H1 (cell line): ENCODE data around the gene ZNF813. TPM values are rescaled to one million over a fixed set of nuclear protein-coding genes. Genes with fewer than 3 reads are reported as not detected.
A peak's percentile ranks its signal among the peaks of the same experiment; 100 is the strongest.

Experiments
- ASH2L ChIP-seq: fragments of 200-600, 300-600 bp; sonication (generic); IDR thresholded peaks from one replicate; pipeline ENCODE4 v1.7.1; 2017; ENCODE audit warnings: low read length
- BACH1 ChIP-seq: IDR thresholded peaks from 2 replicates; pipeline ENCODE4 v1.6.1; 2012; ENCODE audit warnings: low read length, improper control_type of control experiment
- BRCA1 ChIP-seq: IDR thresholded peaks from 2 replicates; pipeline ENCODE4 v1.6.1; 2012; ENCODE audit warnings: low read depth, low read length, improper control_type of control experiment
- CREB1 ChIP-seq: IDR thresholded peaks from 2 replicates; pipeline ENCODE4 v1.6.1; 2012; ENCODE audit warnings: inconsistent platforms
- SIRT6 ChIP-seq: IDR thresholded peaks from one replicate; pipeline ENCODE4 v1.7.1; 2012; ENCODE audit warnings: low read length, inconsistent platforms
- SP1 ChIP-seq: IDR thresholded peaks from 2 replicates; pipeline ENCODE4 v1.6.1; 2011; ENCODE audit warnings: low read depth, low read length
- YY1 ChIP-seq: IDR thresholded peaks from 2 replicates; pipeline ENCODE4 v1.6.1; 2011; ENCODE audit warnings: low read depth, mild to moderate bottlenecking, low read length
- polyA plus RNA-seq, 7 experiments: library from polyadenylated mRNA; depleted of rRNA in 3 of 7; stranded (reverse) in 5 of 7; unstranded in 2 of 7; fragments of >200 nt in 5 of 7; fragments of 200-250 nt in 2 of 7; gene quantifications; 1 replicate in 5 of 7; 2 replicates in 1 of 7; 4 replicates in 1 of 7; pipeline versions ENCODE4 v1.2.1 to v1.2.3, GENCODE V29; 2011 to 2013; ENCODE audit warnings: missing spikeins in 2 of 7, mixed read lengths in 2 of 7
- total RNA-seq: library from RNA; stranded (reverse); fragmentation: NEBNext Ultra II Directional; extraction: Animal tissue kit (Norgen Biotek cat#: 25700); gene quantifications from 2 replicates; pipeline ENCODE4 v1.2.1, GENCODE V29; 2021
- TF ChIP-seq, protein P1 (sequence below): fragments of 300-600 bp; sonication (generic); IDR thresholded peaks from 2 replicates; pipeline ENCODE4 v1.7.1; 2012; ENCODE audit warnings: low read length, moderate library complexity, mild to moderate bottlenecking, inconsistent platforms; ENCODE audit not compliant: insufficient replicate concordance
- TF ChIP-seq, protein P2 (sequence below): IDR thresholded peaks from 2 replicates; pipeline ENCODE4 v1.6.1; 2012; ENCODE audit warnings: low read length, inconsistent platforms

The ZNF813 gene
- total and polyA plus RNA-seq, 2 of the 8 experiments (the other 6 are each of a cell fraction or from before 2014, with no cell fraction given): 2.9 to 22.1 TPM

DNA sequence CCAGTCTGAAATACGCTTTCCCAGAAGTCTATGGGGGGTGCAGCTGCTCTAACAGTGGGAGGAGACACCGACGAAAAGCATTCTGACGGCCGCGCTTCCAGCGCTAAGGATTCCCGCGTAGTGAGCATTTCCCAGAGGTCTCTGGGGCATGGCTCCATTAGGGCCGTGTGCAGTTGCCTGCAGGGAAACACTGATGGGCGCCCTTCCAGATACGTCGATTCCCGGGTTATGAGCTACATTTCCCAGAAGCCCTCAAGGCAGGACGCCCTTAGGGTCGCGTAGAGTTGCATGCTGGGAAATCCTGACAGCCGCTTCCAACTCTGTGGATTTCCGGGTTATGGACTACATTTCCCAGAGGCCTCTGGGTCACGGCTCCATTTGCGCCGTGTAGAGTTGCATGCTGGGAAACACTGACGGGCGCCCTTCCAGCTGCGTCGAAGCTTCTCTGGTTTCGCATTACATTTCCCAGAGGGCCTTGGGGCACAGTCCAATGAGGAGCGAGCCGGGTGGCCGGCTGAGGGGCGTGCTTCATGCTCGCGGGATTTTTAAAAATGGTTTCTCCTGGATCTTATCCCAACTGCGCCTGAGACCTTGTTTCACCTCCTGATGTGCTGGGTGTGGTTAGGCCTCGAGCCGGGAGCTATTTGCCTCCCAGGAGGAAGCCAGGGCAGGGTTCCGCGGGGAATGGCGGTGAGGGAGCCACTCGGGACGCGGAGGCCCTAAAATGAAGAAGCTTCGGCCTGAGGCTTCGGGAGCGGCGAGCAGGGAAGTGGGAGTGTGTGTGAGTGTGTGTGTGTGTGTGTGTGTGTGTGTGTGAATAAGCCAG lies 53.2 kb downstream of the ZNF813 start (continued):
- TF ChIP-seq BRCA1: no peak
- peak; percentile 91 for TF ChIP-seq YY1
- peak; percentile 70 for TF ChIP-seq ASH2L
- no peak for TF ChIP-seq BACH1
- TF ChIP-seq, protein P1, sequence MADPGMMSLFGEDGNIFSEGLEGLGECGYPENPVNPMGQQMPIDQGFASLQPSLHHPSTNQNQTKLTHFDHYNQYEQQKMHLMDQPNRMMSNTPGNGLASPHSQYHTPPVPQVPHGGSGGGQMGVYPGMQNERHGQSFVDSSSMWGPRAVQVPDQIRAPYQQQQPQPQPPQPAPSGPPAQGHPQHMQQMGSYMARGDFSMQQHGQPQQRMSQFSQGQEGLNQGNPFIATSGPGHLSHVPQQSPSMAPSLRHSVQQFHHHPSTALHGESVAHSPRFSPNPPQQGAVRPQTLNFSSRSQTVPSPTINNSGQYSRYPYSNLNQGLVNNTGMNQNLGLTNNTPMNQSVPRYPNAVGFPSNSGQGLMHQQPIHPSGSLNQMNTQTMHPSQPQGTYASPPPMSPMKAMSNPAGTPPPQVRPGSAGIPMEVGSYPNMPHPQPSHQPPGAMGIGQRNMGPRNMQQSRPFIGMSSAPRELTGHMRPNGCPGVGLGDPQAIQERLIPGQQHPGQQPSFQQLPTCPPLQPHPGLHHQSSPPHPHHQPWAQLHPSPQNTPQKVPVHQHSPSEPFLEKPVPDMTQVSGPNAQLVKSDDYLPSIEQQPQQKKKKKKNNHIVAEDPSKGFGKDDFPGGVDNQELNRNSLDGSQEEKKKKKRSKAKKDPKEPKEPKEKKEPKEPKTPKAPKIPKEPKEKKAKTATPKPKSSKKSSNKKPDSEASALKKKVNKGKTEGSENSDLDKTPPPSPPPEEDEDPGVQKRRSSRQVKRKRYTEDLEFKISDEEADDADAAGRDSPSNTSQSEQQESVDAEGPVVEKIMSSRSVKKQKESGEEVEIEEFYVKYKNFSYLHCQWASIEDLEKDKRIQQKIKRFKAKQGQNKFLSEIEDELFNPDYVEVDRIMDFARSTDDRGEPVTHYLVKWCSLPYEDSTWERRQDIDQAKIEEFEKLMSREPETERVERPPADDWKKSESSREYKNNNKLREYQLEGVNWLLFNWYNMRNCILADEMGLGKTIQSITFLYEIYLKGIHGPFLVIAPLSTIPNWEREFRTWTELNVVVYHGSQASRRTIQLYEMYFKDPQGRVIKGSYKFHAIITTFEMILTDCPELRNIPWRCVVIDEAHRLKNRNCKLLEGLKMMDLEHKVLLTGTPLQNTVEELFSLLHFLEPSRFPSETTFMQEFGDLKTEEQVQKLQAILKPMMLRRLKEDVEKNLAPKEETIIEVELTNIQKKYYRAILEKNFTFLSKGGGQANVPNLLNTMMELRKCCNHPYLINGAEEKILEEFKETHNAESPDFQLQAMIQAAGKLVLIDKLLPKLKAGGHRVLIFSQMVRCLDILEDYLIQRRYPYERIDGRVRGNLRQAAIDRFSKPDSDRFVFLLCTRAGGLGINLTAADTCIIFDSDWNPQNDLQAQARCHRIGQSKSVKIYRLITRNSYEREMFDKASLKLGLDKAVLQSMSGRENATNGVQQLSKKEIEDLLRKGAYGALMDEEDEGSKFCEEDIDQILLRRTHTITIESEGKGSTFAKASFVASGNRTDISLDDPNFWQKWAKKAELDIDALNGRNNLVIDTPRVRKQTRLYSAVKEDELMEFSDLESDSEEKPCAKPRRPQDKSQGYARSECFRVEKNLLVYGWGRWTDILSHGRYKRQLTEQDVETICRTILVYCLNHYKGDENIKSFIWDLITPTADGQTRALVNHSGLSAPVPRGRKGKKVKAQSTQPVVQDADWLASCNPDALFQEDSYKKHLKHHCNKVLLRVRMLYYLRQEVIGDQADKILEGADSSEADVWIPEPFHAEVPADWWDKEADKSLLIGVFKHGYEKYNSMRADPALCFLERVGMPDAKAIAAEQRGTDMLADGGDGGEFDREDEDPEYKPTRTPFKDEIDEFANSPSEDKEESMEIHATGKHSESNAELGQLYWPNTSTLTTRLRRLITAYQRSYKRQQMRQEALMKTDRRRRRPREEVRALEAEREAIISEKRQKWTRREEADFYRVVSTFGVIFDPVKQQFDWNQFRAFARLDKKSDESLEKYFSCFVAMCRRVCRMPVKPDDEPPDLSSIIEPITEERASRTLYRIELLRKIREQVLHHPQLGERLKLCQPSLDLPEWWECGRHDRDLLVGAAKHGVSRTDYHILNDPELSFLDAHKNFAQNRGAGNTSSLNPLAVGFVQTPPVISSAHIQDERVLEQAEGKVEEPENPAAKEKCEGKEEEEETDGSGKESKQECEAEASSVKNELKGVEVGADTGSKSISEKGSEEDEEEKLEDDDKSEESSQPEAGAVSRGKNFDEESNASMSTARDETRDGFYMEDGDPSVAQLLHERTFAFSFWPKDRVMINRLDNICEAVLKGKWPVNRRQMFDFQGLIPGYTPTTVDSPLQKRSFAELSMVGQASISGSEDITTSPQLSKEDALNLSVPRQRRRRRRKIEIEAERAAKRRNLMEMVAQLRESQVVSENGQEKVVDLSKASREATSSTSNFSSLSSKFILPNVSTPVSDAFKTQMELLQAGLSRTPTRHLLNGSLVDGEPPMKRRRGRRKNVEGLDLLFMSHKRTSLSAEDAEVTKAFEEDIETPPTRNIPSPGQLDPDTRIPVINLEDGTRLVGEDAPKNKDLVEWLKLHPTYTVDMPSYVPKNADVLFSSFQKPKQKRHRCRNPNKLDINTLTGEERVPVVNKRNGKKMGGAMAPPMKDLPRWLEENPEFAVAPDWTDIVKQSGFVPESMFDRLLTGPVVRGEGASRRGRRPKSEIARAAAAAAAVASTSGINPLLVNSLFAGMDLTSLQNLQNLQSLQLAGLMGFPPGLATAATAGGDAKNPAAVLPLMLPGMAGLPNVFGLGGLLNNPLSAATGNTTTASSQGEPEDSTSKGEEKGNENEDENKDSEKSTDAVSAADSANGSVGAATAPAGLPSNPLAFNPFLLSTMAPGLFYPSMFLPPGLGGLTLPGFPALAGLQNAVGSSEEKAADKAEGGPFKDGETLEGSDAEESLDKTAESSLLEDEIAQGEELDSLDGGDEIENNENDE: no peak
- TF ChIP-seq, protein P2, sequence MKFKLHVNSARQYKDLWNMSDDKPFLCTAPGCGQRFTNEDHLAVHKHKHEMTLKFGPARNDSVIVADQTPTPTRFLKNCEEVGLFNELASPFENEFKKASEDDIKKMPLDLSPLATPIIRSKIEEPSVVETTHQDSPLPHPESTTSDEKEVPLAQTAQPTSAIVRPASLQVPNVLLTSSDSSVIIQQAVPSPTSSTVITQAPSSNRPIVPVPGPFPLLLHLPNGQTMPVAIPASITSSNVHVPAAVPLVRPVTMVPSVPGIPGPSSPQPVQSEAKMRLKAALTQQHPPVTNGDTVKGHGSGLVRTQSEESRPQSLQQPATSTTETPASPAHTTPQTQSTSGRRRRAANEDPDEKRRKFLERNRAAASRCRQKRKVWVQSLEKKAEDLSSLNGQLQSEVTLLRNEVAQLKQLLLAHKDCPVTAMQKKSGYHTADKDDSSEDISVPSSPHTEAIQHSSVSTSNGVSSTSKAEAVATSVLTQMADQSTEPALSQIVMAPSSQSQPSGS: peak; percentile 71; the same call in 1 of the 2 replicates
- peak; percentile 95 for TF ChIP-seq CREB1
- no peak for TF ChIP-seq SIRT6
- TF ChIP-seq SP1: peak; percentile 41; the same call in 1 of the 2 replicates
